GM21526 (cell line): ENCODE measurements around the gene ENTPD8.

Experiments
- ATAC-seq: cut with Tn5 transposase; IDR thresholded peaks from one replicate; pipeline ENCODE4 v1.9.1; 2021; ENCODE audit warnings: moderate library complexity; ENCODE audit not compliant: unreplicated experiment, low FRiP score

The ENTPD8 gene, protein sequence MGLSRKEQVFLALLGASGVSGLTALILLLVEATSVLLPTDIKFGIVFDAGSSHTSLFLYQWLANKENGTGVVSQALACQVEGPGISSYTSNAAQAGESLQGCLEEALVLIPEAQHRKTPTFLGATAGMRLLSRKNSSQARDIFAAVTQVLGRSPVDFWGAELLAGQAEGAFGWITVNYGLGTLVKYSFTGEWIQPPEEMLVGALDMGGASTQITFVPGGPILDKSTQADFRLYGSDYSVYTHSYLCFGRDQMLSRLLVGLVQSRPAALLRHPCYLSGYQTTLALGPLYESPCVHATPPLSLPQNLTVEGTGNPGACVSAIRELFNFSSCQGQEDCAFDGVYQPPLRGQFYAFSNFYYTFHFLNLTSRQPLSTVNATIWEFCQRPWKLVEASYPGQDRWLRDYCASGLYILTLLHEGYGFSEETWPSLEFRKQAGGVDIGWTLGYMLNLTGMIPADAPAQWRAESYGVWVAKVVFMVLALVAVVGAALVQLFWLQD

DNA sequence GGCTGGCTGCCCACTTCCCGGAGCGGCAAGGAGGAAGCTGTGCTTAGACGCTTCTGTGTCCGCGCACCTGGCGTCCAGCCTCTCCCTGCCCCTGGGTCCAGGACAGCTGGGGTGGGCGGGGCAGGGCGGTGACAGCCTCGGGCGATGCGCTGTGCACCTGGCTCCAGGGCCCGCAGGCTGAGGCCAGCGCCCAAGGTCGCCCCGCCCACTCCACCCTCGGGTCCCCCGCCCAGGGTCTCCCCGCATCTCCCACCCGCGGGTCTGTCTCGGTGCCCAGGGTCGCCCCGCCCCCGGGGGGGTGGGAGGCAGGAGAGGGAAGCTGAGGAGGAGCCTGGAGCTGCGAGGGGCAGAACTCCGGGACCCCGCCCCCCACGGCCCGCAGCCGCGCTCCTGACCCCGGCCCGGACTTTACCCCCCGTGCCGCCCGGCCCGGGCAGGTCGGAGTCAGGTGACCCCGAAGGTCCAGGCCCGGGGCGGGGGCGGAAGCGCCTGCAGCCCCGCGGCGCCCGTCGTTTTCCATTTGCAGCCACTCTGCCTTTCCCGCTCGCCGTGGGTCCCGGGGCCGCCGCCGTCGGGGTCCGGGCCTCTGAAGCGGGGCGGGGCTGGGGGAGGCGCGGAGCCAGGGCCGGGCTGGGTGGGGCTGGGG, at the start of gene ENTPD8:
TSS of gene ENTPD8 (minus strand) at position 69 of the 646 bp plus-strand sequence. CDS start 3,072 bp downstream, outside the sequence.
- ATAC-seq, result no peak

DNA sequence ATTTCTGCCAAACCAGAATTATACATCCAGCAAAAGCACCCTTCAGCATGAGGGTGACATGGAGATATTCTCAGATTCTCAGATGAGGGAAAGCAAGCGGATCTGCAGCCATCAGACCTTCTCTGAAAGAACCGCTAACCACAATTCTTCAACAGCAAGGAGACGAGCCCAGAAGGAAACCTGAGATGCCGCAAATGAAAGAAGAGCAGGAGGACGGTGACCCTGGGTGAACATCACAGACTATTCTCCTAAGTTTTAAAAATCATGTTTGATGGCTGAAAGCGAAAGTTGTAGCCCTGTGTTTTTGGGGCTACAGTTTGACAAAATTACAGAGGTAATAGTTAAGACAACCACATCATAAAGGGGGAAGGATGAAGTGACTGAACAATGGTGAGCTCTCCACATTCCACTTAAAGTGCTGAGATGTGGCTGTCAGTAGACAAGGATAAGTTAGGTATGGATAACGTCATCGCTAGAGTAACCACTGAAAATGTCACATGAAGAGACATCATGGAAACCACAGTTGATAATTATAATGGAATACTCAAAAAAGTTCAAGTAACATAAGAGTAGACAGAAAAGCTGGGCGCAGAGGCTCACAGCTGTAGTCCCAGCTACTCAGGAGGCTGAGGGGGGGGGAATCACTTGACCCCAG, 49.5 kb upstream of the ENTPD8 start:
- no peak for ATAC-seq

DNA sequence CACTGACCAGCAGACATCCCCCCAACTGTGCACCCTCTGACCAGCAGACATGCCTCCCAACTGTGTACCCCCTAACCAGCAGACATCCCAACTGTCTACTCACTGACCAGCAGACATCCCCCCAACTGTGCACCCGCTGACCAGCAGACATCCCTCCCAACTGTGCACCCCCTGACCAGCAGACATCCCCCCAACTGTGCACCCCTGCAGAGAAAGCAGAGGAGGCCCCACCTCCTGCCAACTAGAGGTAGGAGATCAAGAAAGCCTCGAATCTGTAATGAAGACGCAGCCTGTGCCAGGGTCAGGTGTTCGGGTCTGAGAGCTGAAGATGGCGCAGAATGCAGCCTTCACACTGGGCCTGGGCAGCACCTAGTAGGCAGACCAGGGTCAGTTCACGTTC, 47.7 kb upstream of the ENTPD8 start:
- ATAC-seq, result no peak

DNA sequence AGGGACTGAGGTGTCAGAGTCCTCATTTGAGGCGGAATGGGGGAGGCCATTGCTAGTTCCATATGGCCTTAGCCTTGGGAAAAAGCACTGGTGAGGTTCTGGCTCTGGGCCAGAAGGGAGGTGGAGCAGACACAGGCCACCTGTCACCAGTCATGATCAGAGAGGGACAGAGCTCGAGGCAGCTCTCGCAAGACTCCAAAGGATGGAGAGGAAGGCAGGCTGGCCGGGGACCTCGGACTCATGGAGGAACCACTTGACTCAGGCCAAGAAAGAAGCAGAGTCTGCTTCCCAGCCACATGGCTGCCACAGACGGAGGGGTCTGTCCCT, 47.1 kb upstream of the ENTPD8 start:
- no peak for ATAC-seq

DNA sequence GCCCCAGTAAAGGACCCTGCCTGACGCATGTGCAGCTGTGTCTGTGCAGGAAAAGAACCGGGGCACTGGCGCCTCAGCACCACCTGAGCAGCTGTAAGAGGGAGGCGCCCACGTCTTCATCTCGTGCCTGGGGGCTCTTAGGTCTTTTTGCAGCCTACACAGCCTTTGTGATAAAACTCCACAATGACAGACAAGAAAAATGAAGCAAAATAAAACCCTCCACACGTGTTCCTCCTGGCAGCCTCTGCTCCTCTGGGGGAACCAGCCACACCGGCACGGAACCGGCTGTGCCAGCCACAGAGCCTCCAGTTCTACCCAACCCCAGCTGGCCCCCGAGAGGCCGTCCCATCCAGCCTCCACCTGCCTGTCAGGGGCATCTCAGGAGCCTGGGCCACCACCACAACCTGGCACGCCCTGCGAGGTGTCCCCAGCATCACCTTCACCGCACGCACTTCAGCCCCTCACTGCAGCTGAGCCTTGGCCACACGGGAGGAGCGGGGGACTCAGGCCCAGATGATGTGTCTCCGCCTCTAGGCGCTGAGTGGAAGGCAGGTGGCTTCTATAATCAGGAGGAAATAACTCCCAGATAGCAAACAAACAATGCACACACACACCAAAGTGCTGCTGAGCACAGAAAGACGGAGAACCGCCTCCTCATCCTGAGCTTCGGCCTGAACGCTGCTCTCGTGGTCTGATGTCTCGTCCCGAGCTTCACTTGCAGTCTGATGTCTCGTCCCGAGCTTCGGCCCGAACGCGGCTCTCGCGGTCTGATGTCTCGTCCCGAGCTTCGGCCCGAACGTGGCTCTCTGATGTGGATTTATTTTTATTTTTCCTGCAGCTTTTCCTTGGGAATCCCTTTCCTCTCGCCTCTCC, 46.5 kb upstream of the ENTPD8 start:
- no peak for ATAC-seq

DNA sequence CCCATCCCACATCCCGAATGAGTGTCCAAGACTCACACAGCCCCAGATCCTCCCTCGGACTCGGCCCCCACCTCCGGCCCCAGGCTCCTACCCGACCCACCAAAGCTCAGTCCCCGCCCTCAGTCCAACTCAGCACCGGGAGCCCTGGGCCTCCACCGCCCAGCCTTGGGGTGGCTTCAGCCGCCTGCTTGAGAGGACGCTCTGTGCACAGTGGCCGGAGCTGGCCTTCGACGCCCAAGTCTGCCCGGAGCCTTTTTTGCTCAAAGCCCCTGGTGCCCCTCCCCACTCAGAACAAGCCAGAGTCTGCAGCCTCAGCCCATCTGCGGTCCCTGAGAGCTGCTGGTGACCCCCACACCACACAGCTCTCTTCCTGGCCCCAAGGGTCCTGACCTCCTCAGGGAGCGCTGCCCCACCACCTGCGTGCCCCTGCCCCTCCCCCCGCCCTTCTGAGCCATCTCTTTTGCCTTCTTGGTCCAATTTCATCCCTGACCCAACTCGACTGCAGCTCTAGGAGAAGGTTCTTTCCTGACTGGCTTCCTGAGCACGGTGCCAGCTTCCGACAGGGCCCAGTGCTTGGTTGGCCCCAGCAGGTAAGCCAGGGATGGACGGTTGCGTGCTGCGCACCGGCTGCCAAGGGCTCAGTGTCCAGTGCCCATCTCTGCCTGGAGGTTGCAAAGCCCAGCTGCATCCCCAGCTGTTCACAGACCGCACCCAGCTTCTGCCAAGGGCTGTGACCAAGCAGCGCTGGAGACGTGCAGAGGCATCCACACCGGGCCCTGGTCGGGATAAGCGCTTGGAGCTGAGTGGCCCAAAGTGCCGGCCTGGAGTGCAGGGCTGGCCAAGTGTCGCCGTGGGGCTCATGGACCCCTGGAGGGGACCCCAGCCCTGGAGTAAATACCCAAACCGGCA, 45.6 kb upstream of the ENTPD8 start:
- ATAC-seq, result no peak

DNA sequence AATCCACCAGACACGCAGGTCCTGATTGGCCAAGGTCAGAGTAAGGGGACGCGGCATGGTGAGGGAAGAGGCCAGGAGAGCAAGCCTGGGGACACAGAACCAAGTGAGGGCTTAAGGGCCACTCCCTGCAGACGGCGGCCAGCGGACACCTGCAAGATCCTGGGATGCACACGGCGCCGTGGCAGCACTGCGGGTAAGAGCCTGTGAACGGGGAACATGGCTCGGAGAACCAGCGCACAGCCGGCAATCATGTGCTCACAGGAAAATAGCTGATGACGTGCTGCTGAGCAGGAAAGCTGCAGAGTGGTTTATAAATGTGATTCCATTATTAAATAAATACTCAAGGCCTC, 45.0 kb upstream of the ENTPD8 start:
- ATAC-seq, result no peak

DNA sequence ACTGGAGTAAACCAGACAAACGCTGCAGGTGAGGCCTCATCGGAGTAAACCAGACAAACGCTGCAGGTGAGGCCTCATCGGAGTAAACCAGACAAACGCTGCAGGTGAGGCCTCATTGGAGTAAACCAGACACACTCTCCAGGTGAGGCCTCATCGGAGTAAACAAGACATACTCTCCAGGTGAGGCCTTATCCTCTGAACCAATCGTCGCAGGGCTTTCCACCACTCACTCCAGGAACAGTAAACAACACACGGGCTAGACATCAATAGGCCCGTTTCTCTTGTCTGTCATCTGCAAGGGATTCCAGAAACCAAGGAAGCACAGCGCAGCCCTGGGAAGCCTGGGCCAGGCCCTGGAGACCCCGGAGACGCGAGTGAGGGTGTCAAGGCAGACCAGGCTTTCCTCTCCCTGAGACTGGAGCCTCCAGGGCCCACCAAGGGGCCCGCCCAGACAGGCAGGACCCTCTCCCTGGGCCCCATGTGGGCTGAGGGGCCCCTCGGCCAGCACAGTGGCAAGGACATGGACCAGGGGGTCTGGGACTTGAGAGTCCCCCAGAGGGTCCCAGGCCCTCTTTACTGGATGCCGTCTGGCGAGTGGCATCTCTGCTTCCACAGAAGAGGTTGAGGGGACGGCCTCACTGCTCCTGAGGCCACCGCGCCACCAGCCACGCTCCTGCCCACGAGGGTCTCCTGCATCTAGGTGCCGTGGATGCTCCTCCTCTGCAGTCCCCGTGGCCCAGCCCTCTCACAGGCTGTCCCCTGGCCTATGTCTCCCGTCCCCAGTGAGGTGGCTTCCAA, 44.4 kb upstream of the ENTPD8 start:
- ATAC-seq, result no peak

DNA sequence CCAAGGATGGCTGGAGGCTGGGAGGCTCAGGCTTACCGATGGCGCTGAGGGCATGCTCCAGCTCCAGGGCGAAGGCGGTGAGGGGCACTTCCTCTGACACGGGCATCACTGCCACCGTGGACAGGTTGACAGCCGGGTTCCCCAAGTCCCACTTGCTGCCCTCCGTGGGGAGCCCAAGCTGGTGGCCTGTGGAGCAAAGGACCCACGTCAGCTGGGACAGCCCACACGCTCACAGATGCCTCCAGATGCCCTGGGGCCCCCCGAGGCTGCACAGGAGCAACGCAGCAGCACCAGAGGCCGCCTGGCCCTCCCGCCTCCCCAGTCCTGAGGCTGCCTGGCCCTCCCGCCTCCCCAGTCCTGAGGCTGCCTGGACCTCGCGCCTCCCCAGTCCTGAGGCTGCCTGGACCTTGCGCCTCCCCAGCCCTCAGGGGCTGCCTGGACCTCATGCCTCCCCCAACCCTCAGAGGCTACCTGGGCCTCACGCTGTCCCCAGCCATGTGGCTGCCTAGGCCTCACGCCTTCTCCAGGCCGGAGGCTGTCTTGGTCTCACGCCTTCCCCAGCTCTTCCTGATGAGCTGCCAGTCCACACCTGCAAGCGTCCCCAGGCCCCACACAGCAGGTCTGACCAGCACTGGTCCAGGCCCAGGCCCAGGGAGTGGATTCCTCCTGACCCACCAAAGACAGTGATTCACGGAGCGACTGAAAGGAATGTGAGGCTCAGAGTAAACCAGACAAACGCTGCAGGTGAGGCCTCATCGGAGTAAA, 43.6 kb upstream of the ENTPD8 start:
- no peak for ATAC-seq

DNA sequence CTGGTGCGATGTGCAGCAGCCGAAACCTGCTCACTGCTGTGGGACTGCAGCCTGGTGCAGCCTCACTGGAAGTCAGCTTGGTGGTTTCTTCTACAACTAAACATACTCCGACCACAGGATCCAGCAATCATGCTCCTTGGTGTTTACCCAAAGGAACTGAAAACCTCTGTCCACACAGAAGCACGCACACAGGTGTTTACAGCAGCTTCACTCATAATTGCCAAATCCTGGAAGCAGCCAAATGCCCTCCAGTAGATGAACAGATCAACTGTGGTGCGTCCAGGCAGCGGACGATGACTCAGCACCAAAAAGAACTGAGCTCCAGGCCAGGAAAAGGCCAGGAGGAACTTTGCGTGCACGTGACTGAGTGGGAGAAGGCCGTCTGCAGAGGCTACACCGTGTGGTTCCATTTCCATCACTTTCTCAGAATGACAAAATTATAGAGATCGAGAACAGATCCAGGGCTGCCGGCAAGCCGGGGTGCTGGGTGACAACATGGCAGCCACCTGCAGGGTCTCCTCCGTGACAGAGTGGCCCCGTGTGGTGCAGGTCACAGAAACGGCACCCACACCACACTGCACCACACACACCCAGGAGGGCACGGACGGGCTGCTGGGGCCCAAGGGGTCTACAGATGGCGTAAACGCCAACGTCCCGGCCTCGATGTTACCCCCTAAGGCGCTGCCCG, 41.1 kb upstream of the ENTPD8 start:
- no peak for ATAC-seq

DNA sequence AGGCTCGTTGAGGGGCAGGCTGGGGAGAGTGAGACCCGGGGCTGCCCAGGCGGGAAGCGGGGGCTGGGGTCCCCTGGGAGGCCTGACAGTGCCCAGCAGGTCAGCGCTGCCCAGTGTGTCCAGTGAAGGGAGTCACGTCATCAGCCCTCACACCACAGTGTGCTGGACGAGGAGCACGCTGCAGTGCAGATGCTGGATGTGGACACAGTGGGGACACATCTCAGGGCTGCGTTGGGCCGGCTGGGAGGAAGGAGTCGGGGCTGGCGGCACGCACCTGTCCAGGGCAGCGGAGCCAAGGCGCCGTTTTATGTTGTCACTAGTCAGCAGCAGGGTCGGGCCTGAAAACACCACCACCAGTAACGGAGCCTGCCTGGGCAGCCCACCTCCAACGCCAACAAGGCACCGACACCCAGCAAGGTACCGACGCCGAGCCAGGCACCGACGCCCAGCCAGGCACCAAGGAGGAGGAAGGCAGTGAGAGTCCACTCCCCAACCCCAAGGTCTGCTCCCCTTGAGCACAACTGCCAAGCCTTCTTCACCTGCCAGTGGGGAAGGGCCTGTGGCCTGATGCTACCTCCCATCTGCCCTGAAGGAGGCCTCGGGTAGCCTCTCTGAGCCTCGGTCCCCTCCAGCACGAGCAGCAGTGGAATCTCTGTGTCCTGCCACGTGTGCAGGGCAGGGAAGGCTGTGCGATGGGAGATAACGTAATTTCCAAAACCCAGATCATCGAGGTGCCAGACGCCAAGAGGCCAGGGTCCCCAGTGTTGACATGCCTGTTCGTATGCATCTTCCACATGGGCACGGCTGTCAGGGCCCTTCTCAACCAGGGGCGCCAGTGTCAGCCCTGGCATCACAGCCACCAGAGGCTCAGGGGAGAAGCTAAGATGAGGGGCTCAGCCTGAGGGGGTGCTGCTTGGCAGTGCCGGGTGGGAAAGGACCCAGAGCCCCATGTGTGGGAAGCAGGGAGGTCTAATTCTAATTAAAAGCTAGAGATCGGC, 39.8 kb upstream of the ENTPD8 start:
- ATAC-seq, result no peak

DNA sequence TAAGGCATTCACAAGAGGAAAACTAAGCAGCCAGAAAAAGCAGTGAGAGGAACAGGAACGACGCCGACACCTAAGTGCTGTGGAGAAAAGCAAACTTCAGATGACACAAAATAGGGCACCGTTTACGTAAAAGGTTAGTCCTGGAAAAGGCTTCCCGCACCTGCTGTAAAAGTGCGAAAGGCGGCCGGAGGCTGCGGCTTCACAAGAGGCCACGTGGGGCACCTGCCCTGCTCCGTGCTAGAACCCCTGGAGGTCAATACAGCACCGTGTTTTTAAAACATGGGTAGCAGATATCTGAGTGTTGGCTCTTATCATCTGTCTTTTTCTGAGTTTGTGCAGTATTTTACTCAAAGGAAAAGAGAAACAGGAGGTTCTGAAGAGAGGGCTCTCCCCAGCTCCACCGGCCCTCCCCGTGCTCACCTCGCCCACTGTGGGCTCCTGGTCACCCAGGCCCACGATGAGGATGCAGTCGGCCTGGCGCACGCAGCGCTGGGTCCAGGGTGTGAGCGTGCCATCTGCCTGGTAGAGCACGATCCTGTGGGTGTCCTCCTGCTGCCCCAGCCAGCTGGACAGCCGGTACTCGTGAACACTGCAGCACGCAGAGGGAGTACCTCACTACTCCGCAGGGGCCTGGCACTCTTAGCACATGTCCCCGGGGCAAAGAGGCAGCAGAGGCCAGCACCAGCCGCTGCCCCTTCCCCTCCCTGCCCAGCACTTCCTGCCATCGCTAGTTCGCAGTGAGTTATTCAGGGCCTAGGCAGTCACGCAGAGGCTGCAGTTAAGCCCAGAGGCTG, 38.9 kb upstream of the ENTPD8 start:
- no peak for ATAC-seq

DNA sequence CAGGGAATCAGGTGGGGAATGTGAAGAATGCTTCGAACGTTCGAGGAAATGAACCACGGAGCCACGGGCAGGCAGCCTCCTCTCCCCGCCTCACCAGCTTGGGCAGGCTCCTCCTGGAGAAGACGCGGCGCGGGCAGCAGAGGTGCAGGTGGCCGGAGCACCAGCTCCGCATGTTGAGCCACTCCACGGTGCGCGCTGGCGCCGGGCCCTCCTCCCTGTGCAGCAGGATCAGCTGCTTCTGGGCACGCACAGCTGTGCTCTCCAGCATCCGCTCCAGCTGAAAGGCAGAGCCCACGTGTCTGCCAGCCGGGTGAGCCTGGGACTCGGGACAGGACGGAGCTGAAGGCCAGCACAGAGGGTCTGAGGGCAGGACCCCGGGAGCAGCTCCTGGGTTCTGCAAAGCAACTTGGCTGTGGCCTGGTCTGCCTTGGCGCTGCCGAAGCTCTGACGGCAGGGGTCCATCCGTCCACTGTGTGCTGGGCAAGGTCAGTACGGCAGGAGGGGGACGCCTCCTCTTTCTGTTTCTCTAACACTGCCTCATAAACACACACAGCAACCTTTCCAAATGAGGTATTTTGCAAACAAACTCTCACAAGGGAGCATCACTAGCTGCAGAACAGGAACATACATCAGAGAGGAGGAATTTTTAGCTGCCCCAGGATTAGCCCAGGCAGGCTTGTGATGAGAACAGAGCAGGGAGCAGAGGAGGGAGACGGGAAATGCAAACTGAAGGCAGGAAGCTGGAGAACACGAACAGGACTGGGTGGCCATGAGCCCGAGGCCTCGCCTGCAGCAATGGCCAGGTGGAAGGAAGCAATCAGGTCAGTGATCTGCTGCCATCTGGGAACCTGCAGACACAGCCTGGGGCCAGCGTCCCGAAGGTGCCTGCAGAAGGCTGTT, 38.1 kb upstream of the ENTPD8 start:
- ATAC-seq, result no peak

DNA sequence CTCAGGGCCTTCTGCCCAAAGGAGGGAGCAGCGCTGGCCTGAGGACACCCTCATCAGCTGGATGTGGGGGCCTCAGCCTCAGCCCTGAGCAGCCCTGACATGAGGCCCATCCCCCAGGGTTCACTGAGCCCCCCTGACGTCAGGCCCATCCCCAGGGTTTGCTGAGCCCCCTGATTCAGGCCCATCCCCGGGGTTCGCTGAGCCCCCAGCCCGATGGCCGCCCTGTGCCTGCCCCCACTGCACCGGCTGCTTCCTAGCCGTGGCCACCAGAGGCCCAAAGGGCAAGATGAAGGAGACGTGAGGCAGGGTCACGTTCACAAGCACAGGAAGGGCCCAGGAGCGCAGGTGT, 37.4 kb upstream of the ENTPD8 start:
- ATAC-seq, result no peak
